ENCODE data around the gene F10. TPM values are rescaled to one million over a fixed set of nuclear protein-coding genes. Genes with fewer than 3 reads are reported as not detected.

Gene F10
- total RNA-seq, 1 experiment from 2014 or later: 4.8 TPM

DNA sequence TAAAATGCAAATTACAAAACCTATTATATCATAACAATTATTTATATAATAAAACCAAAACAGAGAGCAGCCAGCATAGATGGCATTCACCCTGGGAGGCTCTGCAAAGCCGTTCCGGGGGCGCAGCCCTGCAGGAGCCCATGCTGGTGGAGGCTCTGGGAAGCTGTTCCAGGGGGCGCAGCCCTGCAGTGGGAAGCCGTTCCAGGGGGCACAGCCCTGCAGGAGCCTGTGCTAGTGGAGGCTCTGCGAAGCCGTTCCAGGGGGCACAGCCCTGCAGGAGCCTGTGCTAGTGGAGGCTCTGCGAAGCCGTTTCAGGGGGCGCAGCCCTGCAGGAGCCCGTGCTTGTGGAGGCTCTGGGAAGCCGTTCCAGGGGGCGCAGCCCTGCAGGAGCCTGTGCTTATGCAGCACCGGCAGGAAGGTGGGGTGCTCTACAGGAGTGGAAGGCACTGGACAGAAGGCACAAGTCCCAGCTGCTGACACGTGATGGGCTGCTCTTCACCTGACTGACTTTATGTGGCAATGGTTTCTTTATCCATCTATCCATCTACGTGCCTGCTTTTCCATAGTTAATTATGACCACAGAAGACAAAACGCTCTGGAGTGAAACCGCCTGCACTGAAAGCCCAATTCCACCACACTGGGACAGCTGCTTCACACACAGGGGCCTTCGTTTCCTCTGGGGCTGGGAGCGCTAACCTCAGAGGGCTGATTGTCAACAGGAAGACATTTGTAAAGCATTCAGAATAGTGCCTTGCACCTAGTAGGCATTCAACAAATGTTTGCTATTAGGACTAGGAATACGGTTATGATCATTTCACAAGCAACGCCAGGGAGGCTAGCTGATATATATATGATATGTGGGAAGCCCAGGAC, 62.2 kb downstream of the F10 start:
- peak in 1 of 2 experiments; percentile 39 for DNase-seq (ENCODE audit: low read depth in 1 of 2, low spot score in 2 of 2)
- Histone ChIP-seq H3K9me3 (replicated peaks) (no peaks in the 10 kb centered on the region), H3K4me3 (peak overlapping the region; percentile 26), H3K4me1 (replicated peaks) (peaks cover 96% of the 10 kb centered on the region), H3K27me3 (replicated peaks) (no peaks in the 10 kb centered on the region), H3K36me3 (peaks cover 64% of the 10 kb centered on the region), H3K27ac (peak overlapping the region; percentile 94)

DNA sequence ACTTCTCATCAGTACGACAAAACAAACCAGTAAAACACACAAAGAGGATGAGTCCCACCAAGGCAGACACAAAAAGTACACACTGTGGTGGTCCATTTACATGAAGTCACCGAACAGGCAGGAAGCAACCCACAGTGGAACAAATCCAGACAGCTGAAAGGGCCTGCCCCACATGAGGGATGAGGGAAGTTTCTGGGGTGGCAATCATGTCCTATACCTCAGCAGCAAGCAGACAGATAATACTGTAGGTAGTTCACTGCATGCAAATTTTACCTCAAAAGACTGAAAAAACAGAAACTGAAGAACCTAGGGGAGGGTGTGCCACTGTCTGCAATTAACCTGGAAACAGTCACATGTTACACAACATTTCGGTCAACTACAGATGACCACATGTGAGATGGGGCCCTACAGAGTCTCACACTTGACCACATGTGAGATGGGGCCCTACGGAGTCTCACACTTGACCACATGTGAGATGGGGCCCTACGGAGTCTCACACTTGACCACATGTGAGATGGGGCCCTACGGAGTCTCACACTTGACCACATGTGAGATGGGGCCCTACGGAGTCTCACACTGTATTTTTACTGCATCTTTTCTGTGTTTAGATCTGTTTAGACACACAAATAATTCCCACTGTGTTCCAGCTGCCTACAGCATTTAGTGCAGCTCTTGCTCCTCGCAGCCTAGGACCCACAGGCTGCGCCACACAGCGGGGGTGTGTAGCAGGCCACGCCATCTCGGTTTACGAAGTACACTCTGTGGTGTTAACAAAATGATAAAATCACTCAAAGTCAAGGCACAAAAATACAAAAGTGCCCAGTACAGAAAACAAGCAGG, 63.7 kb downstream of the F10 start:
- H3K36me3 ChIP-seq: peaks cover 58% of the 10 kb centered on the region
- peak overlapping the region; percentile 32 for H3K4me3 ChIP-seq
- peak overlapping the region; percentile 94 for H3K27ac ChIP-seq
- H3K27me3 ChIP-seq (replicated peaks): no peaks in the 10 kb centered on the region
- H3K4me1 ChIP-seq (replicated peaks): peaks cover 96% of the 10 kb centered on the region
- peak; percentile 80 to 90 for DNase-seq (ENCODE audit: low read depth in 1 of 2, low spot score in 2 of 2)
- no peaks in the 10 kb centered on the region for H3K9me3 ChIP-seq (replicated peaks)

DNA sequence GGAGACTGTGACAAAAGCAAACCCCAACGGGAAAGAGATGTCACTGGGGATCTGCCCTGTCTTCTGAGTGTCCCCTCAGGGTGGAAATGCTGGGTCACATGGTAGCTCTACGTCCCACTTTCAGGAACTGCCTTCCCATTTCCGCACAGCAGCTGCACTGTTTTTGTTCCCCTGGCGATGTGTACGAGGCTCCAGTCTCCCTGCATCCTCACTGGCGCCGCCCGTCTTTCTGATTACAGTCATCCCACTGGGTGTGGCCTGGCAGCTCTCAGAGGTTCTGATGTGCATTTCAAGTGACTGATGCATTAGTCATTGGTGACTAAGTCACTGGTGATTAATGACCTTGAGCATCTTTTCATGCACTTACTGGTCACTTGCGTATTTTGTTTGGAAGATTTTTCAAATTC, 64.7 kb downstream of the F10 start:
- peak; percentile 97 to 99 for DNase-seq (ENCODE audit: low read depth in 1 of 2, low spot score in 2 of 2)
- Histone ChIP-seq H3K27ac (peak overlapping the region; percentile 95), H3K4me3 (peak overlapping the region; percentile 32), H3K36me3 (peaks cover 61% of the 10 kb centered on the region), H3K27me3 (replicated peaks) (no peaks in the 10 kb centered on the region), H3K4me1 (replicated peaks) (peaks cover 96% of the 10 kb centered on the region), H3K9me3 (replicated peaks) (no peaks in the 10 kb centered on the region)

DNA sequence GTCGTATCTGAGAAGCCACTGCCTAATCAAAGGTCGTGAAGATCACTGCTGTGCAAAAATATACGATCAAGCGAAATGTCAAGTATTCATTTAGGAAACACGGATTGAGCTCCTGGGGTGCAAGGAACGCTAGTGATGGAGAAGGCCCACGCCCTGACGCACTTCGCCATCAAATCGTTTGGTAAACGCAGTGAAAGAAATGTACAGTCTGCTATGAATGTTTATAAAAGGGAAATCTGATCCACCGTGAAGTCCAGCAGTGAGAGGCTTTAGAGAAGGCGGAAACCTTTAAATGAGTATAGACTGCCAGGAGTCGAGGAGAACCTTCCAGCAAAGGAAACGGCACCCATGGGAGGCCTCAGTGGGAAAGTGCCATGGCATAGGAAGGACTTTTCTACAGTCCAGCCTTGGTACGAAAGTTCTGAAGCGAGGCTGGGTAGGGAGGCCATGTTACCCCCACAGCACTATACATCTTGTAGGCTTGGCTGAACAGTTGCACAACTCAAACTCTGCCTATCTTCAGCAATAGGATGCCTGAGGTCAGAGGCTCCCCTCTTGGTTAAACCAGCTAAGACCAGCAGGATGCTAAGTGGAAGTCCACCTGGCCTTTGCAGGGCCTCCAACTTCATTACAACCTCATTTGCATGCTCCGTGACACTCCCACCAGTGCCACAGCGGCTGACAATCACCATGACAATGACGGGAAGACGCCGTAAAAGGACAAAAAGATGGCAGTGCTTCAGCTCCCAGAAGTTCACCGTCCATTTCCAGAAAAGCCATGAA, 65.5 kb downstream of the F10 start:
- H3K9me3 ChIP-seq (replicated peaks): no peaks in the 10 kb centered on the region
- no peaks in the 10 kb centered on the region for H3K27me3 ChIP-seq (replicated peaks)
- H3K4me3 ChIP-seq: no peak overlapping the region
- H3K36me3 ChIP-seq: peaks cover 59% of the 10 kb centered on the region
- DNase-seq (ENCODE audit: low read depth in 1 of 2, low spot score in 2 of 2): no peak
- peaks cover 96% of the 10 kb centered on the region for H3K4me1 ChIP-seq (replicated peaks)
- peak overlapping the region; percentile 95 for H3K27ac ChIP-seq

DNA sequence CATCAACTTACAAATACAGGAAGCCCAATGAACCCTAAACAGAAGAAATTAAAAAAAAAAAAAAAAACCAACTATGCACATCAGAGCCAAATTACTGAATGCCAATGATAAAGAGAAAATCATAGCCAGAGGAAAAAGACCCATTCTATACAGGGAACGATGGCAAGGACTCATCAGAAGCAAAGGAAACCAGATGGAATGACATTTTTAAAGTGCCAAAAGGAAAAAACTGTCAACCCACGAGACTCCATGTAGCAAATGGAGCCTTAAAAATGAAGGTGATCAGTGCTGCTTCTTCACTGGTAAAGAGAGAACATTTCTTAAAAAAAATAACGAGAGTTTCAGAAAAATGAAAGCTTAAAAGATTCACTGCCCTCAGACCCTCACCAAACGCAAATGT, 67.6 kb downstream of the F10 start:
- Histone ChIP-seq H3K9me3 (replicated peaks) (no peaks in the 10 kb centered on the region), H3K4me3 (no peak overlapping the region), H3K4me1 (replicated peaks) (peaks cover 90% of the 10 kb centered on the region), H3K27ac (peak overlapping the region; percentile 48), H3K36me3 (peaks cover 59% of the 10 kb centered on the region), H3K27me3 (replicated peaks) (no peaks in the 10 kb centered on the region)
- DNase-seq (ENCODE audit: low read depth in 1 of 2, low spot score in 2 of 2): no peak

DNA sequence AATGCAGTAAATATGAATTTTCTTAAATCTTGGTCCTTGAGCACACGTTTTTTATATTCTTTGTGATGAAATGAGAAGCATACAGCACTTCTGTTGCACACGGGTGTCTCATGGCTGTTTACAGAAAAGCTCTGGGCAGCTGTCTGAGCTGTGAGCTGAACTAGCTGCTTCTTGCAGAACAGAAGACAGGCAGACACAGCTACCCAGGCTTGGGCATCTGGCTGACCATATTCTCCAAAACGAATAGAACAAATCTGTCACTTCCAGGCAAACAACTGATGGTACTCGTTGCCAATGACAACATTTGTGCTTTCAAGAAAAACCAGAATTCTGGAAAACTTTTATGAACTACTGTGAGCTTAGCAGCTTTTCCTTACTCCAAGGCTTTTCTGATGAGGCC, 69.7 kb downstream of the F10 start:
- DNase-seq (ENCODE audit: low read depth in 1 of 2, low spot score in 2 of 2): no peak
- Histone ChIP-seq H3K4me1 (replicated peaks) (peaks cover 70% of the 10 kb centered on the region), H3K9me3 (replicated peaks) (no peaks in the 10 kb centered on the region), H3K27me3 (replicated peaks) (no peaks in the 10 kb centered on the region), H3K4me3 (no peak overlapping the region), H3K27ac (peak overlapping the region; percentile 55), H3K36me3 (peaks cover 74% of the 10 kb centered on the region)

DNA sequence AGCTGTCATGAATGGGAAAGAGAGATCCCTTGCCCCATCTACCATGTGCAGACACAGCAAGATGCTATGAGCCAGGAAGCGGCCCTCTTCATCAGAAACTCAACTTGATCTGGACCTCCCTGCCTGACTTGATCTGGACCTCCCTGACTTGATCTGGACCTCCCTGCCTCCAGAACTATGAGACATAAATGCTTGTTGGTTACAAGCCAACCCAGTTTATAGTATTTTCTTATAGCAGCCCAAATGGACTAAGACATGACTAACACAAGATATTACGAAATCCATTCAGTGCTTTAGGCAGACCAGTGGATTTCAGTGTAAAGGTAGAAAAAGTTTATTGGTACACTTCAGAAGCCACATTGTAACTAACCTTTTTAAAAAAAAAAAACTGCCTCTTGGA, 70.3 kb downstream of the F10 start:
- peaks cover 78% of the 10 kb centered on the region for H3K36me3 ChIP-seq
- H3K27ac ChIP-seq: peak overlapping the region; percentile 55
- H3K4me3 ChIP-seq: no peak overlapping the region
- peaks cover 66% of the 10 kb centered on the region for H3K4me1 ChIP-seq (replicated peaks)
- DNase-seq (ENCODE audit: low read depth in 1 of 2, low spot score in 2 of 2): peak; percentile 75 to 76
- no peaks in the 10 kb centered on the region for H3K9me3 ChIP-seq (replicated peaks)
- H3K27me3 ChIP-seq (replicated peaks): no peaks in the 10 kb centered on the region

DNA sequence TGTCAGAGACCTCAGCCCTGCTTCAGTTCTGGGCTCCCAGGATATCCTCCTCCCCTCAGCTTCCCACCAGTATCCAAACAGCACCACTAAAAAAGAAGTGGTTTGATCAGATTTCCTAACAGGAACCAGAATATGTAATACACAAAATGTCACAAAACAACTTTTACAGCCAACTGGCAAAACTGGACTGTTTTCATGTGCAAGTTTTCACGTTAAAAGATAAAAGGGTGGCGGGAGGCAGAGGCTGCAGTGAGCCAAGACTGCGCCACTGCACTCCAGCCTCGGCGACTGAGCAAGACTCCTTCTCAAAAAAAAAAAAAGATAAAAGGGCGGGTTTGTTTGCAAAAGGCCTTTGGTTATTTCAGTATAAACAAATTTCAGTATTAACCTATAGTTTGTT, 72.8 kb downstream of the F10 start:
- Histone ChIP-seq H3K36me3 (peaks cover 78% of the 10 kb centered on the region), H3K4me3 (no peak overlapping the region), H3K9me3 (replicated peaks) (no peaks in the 10 kb centered on the region), H3K27ac (no peak overlapping the region), H3K27me3 (replicated peaks) (no peaks in the 10 kb centered on the region), H3K4me1 (replicated peaks) (peaks cover 55% of the 10 kb centered on the region)
- no peak for DNase-seq (ENCODE audit: low read depth in 1 of 2, low spot score in 2 of 2)

DNA sequence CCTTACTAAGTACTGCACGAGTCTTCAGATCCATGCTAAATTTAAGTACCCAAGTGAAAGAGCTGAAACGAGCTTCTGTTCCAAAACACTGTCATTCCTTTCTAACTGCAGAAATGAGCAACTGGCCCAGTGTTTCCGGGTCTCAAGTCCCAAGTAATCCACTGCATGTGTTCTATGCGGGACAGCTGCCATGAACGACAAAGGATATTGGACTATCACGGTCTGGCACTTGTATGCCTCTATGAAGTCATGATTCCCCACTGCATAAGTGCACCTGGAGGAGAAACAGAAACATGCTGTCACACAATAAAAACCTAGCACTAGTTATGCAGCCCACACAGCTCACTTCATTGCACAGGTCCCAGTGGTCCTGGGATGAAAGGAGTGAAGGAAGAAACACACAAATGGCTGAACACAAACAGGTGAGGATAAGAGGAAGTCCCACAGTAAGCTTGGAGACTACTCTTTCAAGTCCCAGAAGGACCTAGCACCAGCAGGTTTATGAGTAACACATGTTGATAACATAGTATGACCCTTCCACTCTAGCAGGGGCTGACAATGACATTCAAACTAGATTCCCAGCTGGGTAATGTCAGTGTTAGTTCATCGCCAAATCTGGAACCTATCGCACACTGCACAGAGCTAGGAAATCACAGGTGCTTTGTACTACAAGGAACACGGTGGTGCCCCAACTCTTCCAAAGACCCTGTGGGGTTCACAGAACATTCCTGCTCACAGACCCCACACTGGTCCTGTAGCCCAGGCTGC, 74.6 kb downstream of the F10 start:
- no peaks in the 10 kb centered on the region for H3K27me3 ChIP-seq (replicated peaks)
- H3K4me3 ChIP-seq: no peak overlapping the region
- no peaks in the 10 kb centered on the region for H3K9me3 ChIP-seq (replicated peaks)
- peaks cover 37% of the 10 kb centered on the region for H3K4me1 ChIP-seq (replicated peaks)
- DNase-seq (ENCODE audit: low read depth in 1 of 2, low spot score in 2 of 2): no peak
- H3K27ac ChIP-seq: no peak overlapping the region
- H3K36me3 ChIP-seq: peaks cover 65% of the 10 kb centered on the region

Other genes starting within 250 kb of the F10 start
- gene MCF2L, start 153.6 kb upstream of the F10 start, total RNA-seq (2014; rRNA removed; shearing (Covaris generic)): 9.4 and 14.6 TPM in 2 replicates
- gene F7, start 17.0 kb upstream of the F10 start, total RNA-seq (2014; rRNA removed; shearing (Covaris generic)): not detected in 2 replicates
- gene PROZ, start 35.8 kb downstream of the F10 start, total RNA-seq (2014; rRNA removed; shearing (Covaris generic)): not detected in 2 replicates
- gene PCID2, start 85.9 kb downstream of the F10 start, total RNA-seq (2014; rRNA removed; shearing (Covaris generic)): 108 and 126 TPM in 2 replicates
- 74.7 and 145 TPM in 2 replicates for gene CUL4A, start 86.8 kb downstream of the F10 start, total RNA-seq (2014; rRNA removed; shearing (Covaris generic))
- 98.3 and 217 TPM in 2 replicates for gene LAMP1, start 174.4 kb downstream of the F10 start, total RNA-seq (2014; rRNA removed; shearing (Covaris generic))
- gene GRTP1, start 241.3 kb downstream of the F10 start, total RNA-seq (2014; rRNA removed; shearing (Covaris generic)): 0.34 and 0.97 TPM in 2 replicates

Measured in SJSA1 (cell line).